ENCODE data around the gene AACS.

- TF ChIP-seq POLR2AphosphoS5 (IDR thresholded peaks at IDR 0.05; ENCODE audit: low read depth, low read length) (no peak), SIN3A (IDR thresholded peaks at IDR 0.05; ENCODE audit: borderline replicate concordance, insufficient read depth, low read length) (no peak), TAF1 (IDR thresholded peaks at IDR 0.05; ENCODE audit: borderline replicate concordance, insufficient read depth, low read length) (no peak)
Observed at GRCh38 chr12:125072496-125072895, 7.3 kb downstream of the AACS start.

Measured in PFSK-1 (cell line).